ENCODE results near the gene OCA2.
"Not testable (repeated sequence)": the region's sequence is repeated elsewhere in the genome, so short reads cannot be mapped to it uniquely, and the experiment has no call there.

The OCA2 gene

DNA sequence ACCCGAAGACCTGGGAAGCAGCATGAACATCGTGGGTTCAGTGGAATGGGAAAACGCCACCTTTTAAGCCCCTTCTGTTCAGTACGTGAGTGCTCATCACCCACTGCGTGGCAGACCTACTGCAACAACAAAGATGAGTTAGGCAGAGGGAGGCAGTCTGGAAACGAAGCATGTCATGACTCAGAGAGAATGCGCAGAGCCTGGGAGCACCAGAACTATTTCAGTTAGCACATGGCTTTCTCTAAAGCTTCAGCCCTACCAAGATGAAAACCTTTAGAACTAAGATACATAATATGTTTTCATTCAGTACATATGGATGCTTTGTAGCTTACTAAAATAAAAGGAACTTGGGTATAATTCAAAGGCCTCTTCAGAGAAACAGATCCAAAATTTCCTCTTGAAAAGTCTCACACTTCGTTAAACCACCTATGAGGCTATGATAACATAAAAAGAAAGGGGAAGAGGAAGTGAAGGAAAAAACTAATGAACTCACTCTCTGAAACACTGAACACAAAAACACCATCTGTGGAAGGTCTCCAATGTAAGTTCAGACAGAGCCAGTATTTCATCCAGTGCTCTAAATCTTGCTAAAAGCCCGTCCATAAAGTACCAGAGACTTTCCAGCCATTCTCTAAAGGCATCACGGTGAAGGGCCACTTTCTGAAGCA lies 140.1 kb downstream of the OCA2 start:
- no peak for DNase-seq (ENCODE audit: low read depth in 2 of 3, low spot score in 2 of 3)

DNA sequence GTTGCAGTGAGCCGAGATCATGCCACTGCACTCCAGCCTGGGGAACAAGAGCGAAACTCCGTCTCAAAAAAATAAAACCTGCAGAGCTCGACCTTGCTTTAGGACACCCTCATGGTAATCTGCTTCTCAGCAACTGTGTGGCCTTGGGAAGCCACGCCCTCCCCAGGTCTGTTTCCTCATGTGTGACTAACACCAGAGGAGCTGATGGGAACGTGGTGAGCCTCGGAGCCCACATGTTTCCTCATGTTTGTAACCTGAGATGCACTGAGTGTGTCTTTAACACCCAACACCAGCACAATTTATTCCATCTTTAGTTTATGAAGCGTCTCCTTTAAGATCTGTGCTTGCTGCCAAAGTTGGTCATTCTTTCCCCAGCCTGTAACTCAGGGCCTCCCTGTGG lies 142.8 kb downstream of the OCA2 start:
- no peak for DNase-seq (ENCODE audit: low read depth in 2 of 3, low spot score in 2 of 3)

- no peak for DNase-seq (ENCODE audit: low read depth in 2 of 3, low spot score in 2 of 3)
These were observed 144.0 kb downstream of the OCA2 start for GRCh38 chr15:27955087-27955486.

DNA sequence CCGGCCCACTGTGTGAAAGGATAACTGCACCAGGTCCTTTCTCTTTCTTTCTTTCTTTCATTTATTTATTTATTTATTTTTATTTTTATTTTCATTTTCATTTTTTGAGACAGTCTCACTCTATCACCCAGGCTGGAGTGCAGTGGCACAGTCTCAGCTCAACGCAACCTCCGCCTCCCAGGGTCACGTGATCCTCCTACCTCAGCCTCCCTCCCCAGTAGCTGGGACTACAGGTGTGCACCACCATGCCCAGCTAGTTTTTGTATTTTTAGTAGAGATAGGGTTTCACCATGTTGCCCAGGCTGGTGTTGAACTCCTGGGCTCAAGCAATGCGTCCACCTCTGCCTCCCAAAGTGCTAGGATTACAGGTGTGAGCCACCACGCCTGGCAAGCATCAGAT lies 146.5 kb downstream of the OCA2 start:
- not testable (repeated sequence) for DNase-seq (ENCODE audit: low read depth in 2 of 3, low spot score in 2 of 3)

GRCh38 chr15:27951191-27951890 lies 147.8 kb downstream of the OCA2 start:
- no peak for DNase-seq (ENCODE audit: low read depth in 2 of 3, low spot score in 2 of 3)

DNA sequence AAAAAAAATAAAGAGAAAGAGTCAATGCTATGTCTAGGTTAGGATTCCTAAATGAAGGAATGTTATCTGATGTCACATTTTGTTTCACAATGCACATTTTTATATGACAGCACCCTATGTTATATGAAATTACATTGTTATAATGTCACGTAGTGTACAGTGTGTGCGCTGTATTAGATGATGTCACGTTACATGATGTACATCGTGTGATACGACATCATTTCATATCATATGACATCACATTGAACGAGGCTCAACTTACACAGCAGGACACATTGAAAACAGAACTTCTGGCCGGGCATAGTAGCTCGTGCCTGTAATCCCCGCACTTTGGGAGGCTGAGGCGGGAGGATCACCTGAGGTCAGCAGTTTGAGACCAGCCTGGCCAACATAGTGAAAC lies 150.0 kb downstream of the OCA2 start:
- no peak for DNase-seq (ENCODE audit: low read depth in 2 of 3, low spot score in 2 of 3)

DNA sequence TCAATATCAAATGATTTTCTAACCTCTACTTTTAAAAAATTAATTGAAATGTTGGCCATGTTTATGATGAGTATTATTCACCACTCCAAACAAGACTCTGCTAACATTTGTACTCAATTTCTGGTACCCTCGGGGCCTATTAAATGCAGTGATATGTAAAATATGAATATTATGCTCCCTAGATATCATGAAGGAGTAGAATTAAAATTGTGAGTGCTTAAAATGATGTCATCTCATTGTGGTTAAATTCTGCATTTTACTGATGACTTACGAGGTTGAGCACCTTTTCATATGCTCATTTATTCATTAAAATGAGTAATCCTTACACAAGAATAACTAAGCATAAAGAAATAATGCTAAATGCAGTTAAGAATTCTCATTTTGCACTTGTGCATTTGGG lies 159.9 kb downstream of the OCA2 start:
- DNase-seq (ENCODE audit: low read depth in 2 of 3, low spot score in 2 of 3): no peak

GRCh38 chr15:27937851-27938250 lies 161.3 kb downstream of the OCA2 start:
- DNase-seq (ENCODE audit: low read depth in 2 of 3, low spot score in 2 of 3): no peak

DNA sequence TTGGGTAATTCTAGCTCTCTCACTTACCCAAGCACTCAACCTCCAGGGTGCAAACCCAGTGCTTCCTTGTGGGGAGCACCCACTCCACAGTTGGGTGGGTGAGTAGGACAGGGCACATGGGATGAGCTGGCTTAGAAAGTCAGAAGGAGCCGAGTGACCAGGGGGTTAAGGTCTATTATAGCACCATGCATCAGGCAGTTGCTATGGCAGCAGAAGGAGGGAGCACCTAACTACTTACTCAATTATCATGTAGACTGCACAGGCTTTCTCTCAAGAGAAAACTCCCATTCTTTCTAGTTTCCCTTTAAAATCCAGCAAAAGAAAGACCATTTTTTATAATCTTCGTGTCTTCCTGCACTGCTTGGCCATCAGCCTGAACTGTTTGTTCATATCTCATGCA lies 163.0 kb downstream of the OCA2 start:
- DNase-seq (ENCODE audit: low read depth in 2 of 3, low spot score in 2 of 3): no peak

DNA sequence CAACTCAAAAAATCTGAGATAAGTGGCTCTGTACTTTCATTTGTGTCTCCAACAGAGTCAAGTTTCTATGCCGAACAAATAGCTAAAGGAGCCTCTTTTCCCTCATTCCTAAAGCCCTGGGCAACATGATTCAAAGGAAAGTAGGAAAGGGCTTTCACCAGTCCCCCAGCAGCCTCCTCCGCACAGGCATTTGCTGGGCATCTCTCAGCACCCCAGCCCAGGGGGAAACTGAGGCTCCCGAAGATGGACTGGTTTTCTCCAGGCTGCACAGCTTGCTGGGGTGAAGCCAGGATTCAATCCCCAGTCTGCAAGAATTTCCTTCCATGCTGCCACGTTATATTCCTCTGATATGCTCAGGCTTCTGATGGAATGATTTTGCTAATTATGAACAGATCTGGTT lies 163.8 kb downstream of the OCA2 start:
- no peak for DNase-seq (ENCODE audit: low read depth in 2 of 3, low spot score in 2 of 3)

- no peak for DNase-seq (ENCODE audit: low read depth in 2 of 3, low spot score in 2 of 3)
These were observed 164.3 kb downstream of the OCA2 start for GRCh38 chr15:27934782-27935181.

- no peak for DNase-seq (ENCODE audit: low read depth in 2 of 3, low spot score in 2 of 3)
These were observed 165.6 kb downstream of the OCA2 start for GRCh38 chr15:27933562-27933961.

DNA sequence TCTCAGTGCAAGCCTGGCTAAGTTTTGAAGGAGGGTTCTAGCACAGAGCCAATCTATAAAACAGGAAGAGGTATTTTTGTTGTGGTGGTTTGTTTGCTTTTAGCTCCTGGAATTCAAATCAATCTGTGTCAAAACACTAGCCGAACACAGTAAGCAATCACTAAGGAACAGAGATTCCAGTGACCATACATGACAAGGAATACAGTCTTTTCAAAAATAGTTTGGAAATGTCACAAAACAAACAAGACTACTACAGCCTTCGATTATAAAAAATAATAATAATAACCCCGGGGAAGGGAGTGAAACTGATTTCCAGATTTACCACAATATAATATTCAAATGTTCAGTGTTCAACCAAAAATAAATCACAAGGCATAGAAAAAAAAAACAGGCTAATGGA lies 166.5 kb downstream of the OCA2 start:
- no peak for DNase-seq (ENCODE audit: low read depth in 2 of 3, low spot score in 2 of 3)

DNA sequence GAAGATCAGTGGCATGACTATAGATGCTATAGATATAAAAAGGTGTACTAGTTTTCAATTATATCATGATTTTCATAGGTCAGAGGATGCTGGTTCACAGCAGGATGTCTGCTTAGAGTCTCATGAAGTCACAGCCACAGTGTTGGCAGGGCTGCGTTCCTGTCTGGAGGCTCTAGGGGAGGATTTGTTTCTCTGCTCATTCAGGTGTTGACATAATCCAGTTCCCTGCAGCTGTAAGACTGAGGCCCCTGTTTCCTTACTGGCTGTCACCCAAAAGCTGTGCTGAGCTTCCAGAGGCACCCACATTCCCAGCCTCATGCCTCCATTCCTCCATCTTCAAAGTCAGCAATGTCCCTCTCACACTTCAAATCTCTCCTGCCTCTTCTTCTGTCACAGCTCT lies 170.7 kb downstream of the OCA2 start:
- no peak for DNase-seq (ENCODE audit: low read depth in 2 of 3, low spot score in 2 of 3)

DNA sequence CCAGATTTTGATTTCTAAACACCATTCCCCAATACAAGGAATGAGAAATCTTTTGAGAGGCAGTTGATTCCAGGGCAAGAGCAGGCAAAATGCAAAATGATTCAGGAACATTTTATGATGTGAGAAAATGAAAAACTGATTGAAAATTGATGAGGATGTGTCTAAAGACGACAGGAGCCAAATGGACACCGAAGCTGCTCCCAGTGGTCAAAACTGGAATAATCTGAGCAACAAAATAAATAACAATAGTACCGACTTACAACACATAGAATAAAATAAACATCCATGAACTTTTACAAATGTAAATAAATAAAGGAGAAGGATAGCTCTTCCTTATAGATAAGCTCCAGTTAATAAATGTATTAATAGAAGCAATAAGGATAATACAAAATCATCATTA lies 186.8 kb downstream of the OCA2 start:
- DNase-seq (ENCODE audit: low read depth in 2 of 3, low spot score in 2 of 3): no peak

DNA sequence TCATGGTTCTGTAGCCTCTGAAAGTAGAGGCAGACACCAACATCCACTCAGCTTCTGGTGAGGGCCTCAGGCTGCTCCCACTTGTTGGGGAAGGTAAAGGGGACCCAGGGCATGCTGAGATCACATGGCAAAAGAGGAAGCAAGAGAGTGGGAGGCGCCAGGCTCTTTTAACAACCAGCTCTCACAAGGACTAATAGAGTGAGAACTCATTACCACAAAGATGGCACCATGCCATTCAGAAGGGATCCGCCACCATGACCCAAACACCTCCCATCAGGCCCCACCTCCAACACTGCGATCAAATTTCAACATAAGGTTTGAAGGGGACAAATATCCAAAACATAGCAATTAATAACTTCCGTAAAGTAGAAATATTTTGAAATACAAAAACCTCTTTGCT lies 192.3 kb downstream of the OCA2 start:
- DNase-seq (ENCODE audit: low read depth in 2 of 3, low spot score in 2 of 3): no peak

- DNase-seq (ENCODE audit: low read depth in 2 of 3, low spot score in 2 of 3): no peak
These were observed 195.7 kb downstream of the OCA2 start for GRCh38 chr15:27903405-27903804.

DNA sequence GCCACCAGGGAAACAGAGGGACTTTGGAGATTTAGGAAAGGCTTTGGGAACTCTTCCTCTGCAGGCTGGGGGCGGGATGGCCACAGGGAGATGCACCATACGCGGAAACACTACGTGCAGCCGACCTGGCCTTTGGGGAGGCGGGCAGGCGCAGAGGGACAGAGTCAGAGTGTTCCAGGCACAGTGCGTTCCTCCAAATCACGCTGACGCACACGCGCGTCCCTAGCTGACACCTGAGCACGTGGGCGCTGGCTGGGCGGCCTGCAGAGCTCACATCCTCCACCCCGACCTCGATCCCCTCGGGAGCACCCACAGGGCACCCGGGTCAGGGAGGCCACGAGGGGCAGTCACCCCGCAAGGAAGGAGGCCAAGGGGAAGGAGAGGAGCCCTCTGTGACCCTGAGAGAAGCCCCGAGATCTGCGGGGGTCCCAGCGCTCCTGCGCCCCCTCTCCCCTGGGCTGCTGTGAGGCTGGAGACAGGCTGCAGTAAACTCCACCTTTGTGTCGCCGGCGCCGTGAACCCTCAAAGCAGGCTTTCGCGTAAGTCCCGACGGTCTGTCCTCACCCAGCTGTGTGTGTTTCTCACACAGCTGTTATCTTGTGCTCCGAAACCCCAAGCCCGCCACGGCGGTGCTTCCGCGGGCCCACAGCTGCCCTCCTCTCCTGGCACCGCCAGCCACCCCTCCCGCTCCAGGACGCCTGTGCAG lies 196.3 kb downstream of the OCA2 start:
- DNase-seq (ENCODE audit: low read depth in 2 of 3, low spot score in 2 of 3): no peak

DNA sequence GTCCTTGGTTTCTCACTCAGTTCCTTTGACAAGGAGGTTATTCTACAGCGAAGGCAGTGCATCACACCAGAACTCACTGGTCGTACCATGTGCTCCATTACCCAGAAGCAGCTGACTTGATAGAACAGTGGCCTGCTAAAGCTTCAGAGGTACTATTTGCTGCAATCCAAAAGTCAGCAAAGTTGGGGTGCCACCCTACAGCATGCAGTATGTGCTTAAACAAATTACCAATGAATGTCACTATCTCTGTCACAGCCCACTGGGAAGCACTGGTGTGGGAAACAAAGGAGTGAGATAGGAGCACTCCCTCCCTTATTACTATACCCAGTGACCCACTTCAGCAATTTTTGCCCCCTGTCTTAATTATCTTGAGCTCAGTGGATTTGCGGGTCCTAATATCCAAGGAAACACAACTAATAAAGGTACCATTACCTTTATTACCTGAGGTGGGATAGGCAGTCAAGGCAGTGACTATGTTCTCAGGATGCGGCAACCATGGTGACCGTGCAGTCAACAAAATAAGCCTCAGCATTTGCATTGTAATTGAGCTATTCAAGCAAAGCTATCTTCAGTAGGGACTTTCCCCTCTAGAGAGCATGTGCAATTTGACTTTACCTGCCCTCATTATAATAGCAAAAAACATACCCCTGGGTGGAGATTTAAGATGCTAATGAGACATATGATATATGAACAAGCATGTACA lies 199.4 kb downstream of the OCA2 start:
- DNase-seq (ENCODE audit: low read depth in 2 of 3, low spot score in 2 of 3): no peak

GRCh38 chr15:27897481-27897880 lies 201.6 kb downstream of the OCA2 start:
- no peak for DNase-seq (ENCODE audit: low read depth in 2 of 3, low spot score in 2 of 3)

DNA sequence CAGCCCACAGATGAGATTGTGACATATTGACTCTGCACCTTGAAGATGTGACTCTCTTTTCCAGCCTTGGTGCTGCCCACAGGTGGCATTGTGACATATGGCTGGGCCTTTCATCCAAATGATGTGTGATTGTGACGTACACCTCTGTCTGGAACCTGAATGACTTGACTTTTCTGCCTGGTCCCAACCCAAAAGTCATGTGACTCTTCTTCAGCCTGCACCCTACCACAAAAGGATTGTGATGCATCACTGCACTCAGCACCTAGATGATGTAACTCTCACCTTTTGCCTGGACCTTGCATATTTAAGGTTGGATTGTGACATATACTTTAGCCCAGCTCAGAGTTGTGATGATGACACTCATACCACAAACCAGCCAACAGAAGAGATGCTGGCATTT lies 204.5 kb downstream of the OCA2 start:
- DNase-seq (ENCODE audit: low read depth in 2 of 3, low spot score in 2 of 3): no peak

DNA sequence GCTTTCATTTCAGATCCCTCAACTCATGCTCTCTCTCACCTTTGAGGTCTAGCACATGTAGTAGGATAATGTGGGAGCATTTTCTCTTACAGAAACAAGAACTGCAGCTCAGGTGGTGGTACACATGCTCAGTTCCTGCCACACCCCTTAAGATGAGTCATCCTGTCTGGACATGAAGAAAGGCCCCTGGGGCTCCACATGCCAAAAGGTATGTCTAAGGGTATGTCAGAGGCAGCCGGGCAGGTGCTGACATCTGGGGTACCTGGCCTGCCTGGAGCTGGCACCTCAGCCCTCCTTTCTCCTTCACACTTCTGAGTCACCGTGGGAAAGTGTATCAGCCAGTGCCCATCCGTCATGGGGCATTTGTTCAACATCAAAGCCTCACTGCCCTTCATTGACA lies 209.9 kb downstream of the OCA2 start:
- no peak for DNase-seq (ENCODE audit: low read depth in 2 of 3, low spot score in 2 of 3)

Measured in activated CD8-positive, alpha-beta memory T cell treated with anti-CD3 and anti-CD28 coated beads for 48 hours (primary cell).